Duodenal mucosa (tissue), 2 donors: ENCODE data around the gene CDC42EP2.

ENCODE experiments used
- H3K27ac ChIP-seq: one replicate; pipeline ENCODE4 v1.7.0; 2013; ENCODE audit warnings: low read depth, low read length
- H3K27me3 ChIP-seq, 2 donors: one replicate each; pipeline ENCODE4 v1.7.0; 2013; ENCODE audit warnings: low read length in 2 of 2, control low read depth in 1 of 2; ENCODE audit not compliant: insufficient read depth in 2 of 2, control insufficient read depth in 1 of 2
- H3K36me3 ChIP-seq, 2 donors: one replicate each; pipeline ENCODE4 v1.7.0; 2013; ENCODE audit warnings: low read length in 2 of 2, control low read depth in 1 of 2; ENCODE audit not compliant: insufficient read depth in 2 of 2, control insufficient read depth in 1 of 2
- H3K4me1 ChIP-seq, 2 donors: one replicate each; pipeline ENCODE4 v1.7.0; 2013; ENCODE audit warnings: low read length in 2 of 2, control low read depth in 1 of 2; ENCODE audit not compliant: insufficient read depth in 2 of 2, control insufficient read depth in 1 of 2
- H3K4me3 ChIP-seq, 2 donors: one replicate each; pipeline ENCODE4 v1.7.0; 2013; ENCODE audit warnings: low read length in 2 of 2, low read depth in 1 of 2
- H3K9ac ChIP-seq, 2 donors: one replicate each; pipeline ENCODE4 v1.7.0; 2013; ENCODE audit warnings: low read length in 2 of 2, low read depth in 1 of 2
- H3K9me3 ChIP-seq, 2 donors: one replicate each; pipeline ENCODE4 v1.7.0; 2013; ENCODE audit warnings: low read length in 2 of 2, control low read depth in 1 of 2; ENCODE audit not compliant: control insufficient read depth in 1 of 2

Gene CDC42EP2

GRCh38 chr11:65286686-65287085, 28.0 kb upstream of the CDC42EP2 start:
- Histone ChIP-seq H3K27ac (no peak overlapping the region), H3K4me1 (peaks cover 6 to 15% of the 10 kb centered on the region in 2 donors), H3K4me3 (no peak overlapping the region), H3K9ac (no peak overlapping the region), H3K27me3 (no peaks in the 10 kb centered on the region), H3K9me3 (no peaks in the 10 kb centered on the region), H3K36me3 (peaks cover 11 to 45% of the 10 kb centered on the region in 2 donors)

- H3K9ac ChIP-seq = no peak overlapping the region
- H3K4me1 ChIP-seq = peaks cover 9 to 18% of the 10 kb centered on the region in 2 donors
- peaks cover 3 to 41% of the 10 kb centered on the region in 2 donors for H3K36me3 ChIP-seq
- H3K27ac ChIP-seq = no peak overlapping the region
- H3K4me3 ChIP-seq = no peak overlapping the region
- H3K9me3 ChIP-seq = no peaks in the 10 kb centered on the region
- H3K27me3 ChIP-seq = no peaks in the 10 kb centered on the region
Measured at GRCh38 chr11:65287601-65288000, 27.1 kb upstream of the CDC42EP2 start.

- Histone ChIP-seq H3K9ac (no peak overlapping the region), H3K4me1 (peaks cover 9 to 24% of the 10 kb centered on the region in 2 donors), H3K27ac (no peak overlapping the region), H3K4me3 (no peak overlapping the region), H3K36me3 (peaks cover 6 to 42% of the 10 kb centered on the region in 2 donors), H3K27me3 (no peaks in the 10 kb centered on the region), H3K9me3 (no peaks in the 10 kb centered on the region)
Measured at GRCh38 chr11:65288706-65289536, 25.7 kb upstream of the CDC42EP2 start.

GRCh38 chr11:65290448-65291165, 24.1 kb upstream of the CDC42EP2 start:
- Histone ChIP-seq H3K9me3 (no peaks in the 10 kb centered on the region), H3K27ac (peak overlapping the region; percentile 45), H3K4me3 (peak overlapping the region in 1 of 2 donors; percentile 2), H3K4me1 (peaks cover 9 to 24% of the 10 kb centered on the region in 2 donors), H3K36me3 (peaks cover 11 to 55% of the 10 kb centered on the region in 2 donors), H3K9ac (peak overlapping the region in 1 of 2 donors; percentile 20), H3K27me3 (no peaks in the 10 kb centered on the region)

- Histone ChIP-seq H3K27ac (peak overlapping the region; percentile 45), H3K4me1 (peaks cover 9 to 24% of the 10 kb centered on the region in 2 donors), H3K27me3 (no peaks in the 10 kb centered on the region), H3K36me3 (peaks cover 11 to 61% of the 10 kb centered on the region in 2 donors), H3K4me3 (peak overlapping the region in 1 of 2 donors; percentile 2), H3K9me3 (no peaks in the 10 kb centered on the region), H3K9ac (peak overlapping the region in 1 of 2 donors; percentile 20)
Measured at GRCh38 chr11:65291613-65292012, 23.1 kb upstream of the CDC42EP2 start.

- Histone ChIP-seq H3K27ac (peak overlapping the region; percentile 18), H3K36me3 (peaks cover 11 to 53% of the 10 kb centered on the region in 2 donors), H3K9me3 (no peaks in the 10 kb centered on the region), H3K27me3 (no peaks in the 10 kb centered on the region), H3K9ac (no peak overlapping the region), H3K4me1 (peaks cover 9 to 24% of the 10 kb centered on the region in 2 donors), H3K4me3 (no peak overlapping the region)
Measured at GRCh38 chr11:65292890-65293289, 21.8 kb upstream of the CDC42EP2 start.

GRCh38 chr11:65293909-65294381, 20.7 kb upstream of the CDC42EP2 start:
- Histone ChIP-seq H3K36me3 (peaks cover 11 to 55% of the 10 kb centered on the region in 2 donors), H3K4me1 (peaks cover 9 to 24% of the 10 kb centered on the region in 2 donors), H3K27ac (no peak overlapping the region), H3K9me3 (no peaks in the 10 kb centered on the region), H3K9ac (no peak overlapping the region), H3K27me3 (no peaks in the 10 kb centered on the region), H3K4me3 (no peak overlapping the region)

- H3K9me3 ChIP-seq = no peaks in the 10 kb centered on the region
- peaks cover 11 to 46% of the 10 kb centered on the region in 2 donors for H3K36me3 ChIP-seq
- no peak overlapping the region for H3K4me3 ChIP-seq
- no peak overlapping the region for H3K9ac ChIP-seq
- H3K27ac ChIP-seq = no peak overlapping the region
- peaks cover 9 to 24% of the 10 kb centered on the region in 2 donors for H3K4me1 ChIP-seq
- H3K27me3 ChIP-seq = no peaks in the 10 kb centered on the region
Measured at GRCh38 chr11:65295001-65295400, 19.7 kb upstream of the CDC42EP2 start.

- no peak overlapping the region for H3K27ac ChIP-seq
- H3K9ac ChIP-seq = no peak overlapping the region
- peaks cover 8 to 46% of the 10 kb centered on the region in 2 donors for H3K36me3 ChIP-seq
- H3K4me1 ChIP-seq = peaks cover 9 to 19% of the 10 kb centered on the region in 2 donors
- no peaks in the 10 kb centered on the region for H3K9me3 ChIP-seq
- H3K4me3 ChIP-seq = no peak overlapping the region
- no peaks in the 10 kb centered on the region for H3K27me3 ChIP-seq
Measured at GRCh38 chr11:65295571-65296341, 18.9 kb upstream of the CDC42EP2 start.
